Neuronal stem cell (in vitro differentiated cells): ENCODE data around the gene GNPTG.

Experiments
- DNase-seq: peaks from one replicate; pipeline ENCODE4 v3.0.0-alpha.2; 2013; ENCODE audit warnings: low spot score
- H2AFZ ChIP-seq: one replicate; pipeline ENCODE4 v1.6.1; 2013; ENCODE audit warnings: mild to moderate bottlenecking, low read length, inconsistent platforms
- H2AK5ac ChIP-seq: 2 replicates; pipeline ENCODE4 v1.6.1; 2013; ENCODE audit warnings: low read depth, mild to moderate bottlenecking, inconsistent platforms, low read length, moderate library complexity, mixed read lengths
- H2BK120ac ChIP-seq: 2 replicates; pipeline ENCODE4 v1.6.1; 2013; ENCODE audit warnings: low read depth, mild to moderate bottlenecking, inconsistent platforms, low read length, moderate library complexity, mixed read lengths
- H2BK12ac ChIP-seq: one replicate; pipeline ENCODE4 v1.6.1; 2013; ENCODE audit warnings: low read length, inconsistent platforms
- H2BK15ac ChIP-seq: 2 replicates; pipeline ENCODE4 v1.6.1; 2013; ENCODE audit warnings: mild to moderate bottlenecking, low read length, inconsistent platforms, mixed read lengths
- H2BK5ac ChIP-seq: one replicate; pipeline ENCODE4 v1.6.1; 2013; ENCODE audit warnings: inconsistent platforms, mild to moderate bottlenecking, low read length, moderate library complexity
- H3K14ac ChIP-seq: one replicate; pipeline ENCODE4 v1.6.1; 2013; ENCODE audit warnings: low read length, inconsistent platforms
- H3K18ac ChIP-seq: 2 replicates; pipeline ENCODE4 v1.6.1; 2013; ENCODE audit warnings: low read length, inconsistent platforms
- H3K23ac ChIP-seq: 2 replicates; pipeline ENCODE4 v1.6.1; 2013; ENCODE audit warnings: low read depth, mild to moderate bottlenecking, mixed read lengths, low read length, inconsistent platforms; ENCODE audit not compliant: poor library complexity
- H3K27ac ChIP-seq: replicated peaks from 3 replicates; pipeline ENCODE4 v1.5.1; 2013; ENCODE audit warnings: low read length, inconsistent platforms
- H3K27me3 ChIP-seq, 3 experiments: 2 replicates each; pipeline ENCODE4 v1.6.1; 2013; ENCODE audit warnings: low read length in 3 of 3, mild to moderate bottlenecking in 2 of 3, inconsistent platforms in 1 of 3, low read depth in 1 of 3, mixed read lengths in 1 of 3, moderate library complexity in 1 of 3; ENCODE audit not compliant: control insufficient read depth in 3 of 3, insufficient read depth in 3 of 3
- H3K36me3 ChIP-seq, 2 donors: replicated peaks in 1 of 2; 2 replicates each; pipeline ENCODE4 v1.6.1; 2013; ENCODE audit warnings: low read length in 2 of 2; ENCODE audit not compliant: control insufficient read depth in 2 of 2, insufficient read depth in 2 of 2
- H3K4ac ChIP-seq: 2 replicates; pipeline ENCODE4 v1.6.1; 2013; ENCODE audit warnings: inconsistent platforms, mild to moderate bottlenecking, low read length, moderate library complexity
- H3K4me1 ChIP-seq, 2 donors: 1 replicate in 1 of 2; 2 replicates in 1 of 2; pipeline ENCODE4 v1.6.1; 2013; ENCODE audit warnings: low read length in 2 of 2, low read depth in 1 of 2; ENCODE audit not compliant: control insufficient read depth in 2 of 2, insufficient read depth in 1 of 2
- H3K4me2 ChIP-seq: one replicate; pipeline ENCODE4 v1.6.1; 2013; ENCODE audit warnings: mild to moderate bottlenecking, low read length, inconsistent platforms; ENCODE audit not compliant: insufficient read depth, poor library complexity, severe bottlenecking
- H3K4me3 ChIP-seq, 2 donors: 2 replicates each; pipeline ENCODE4 v1.5.1; 2013; ENCODE audit warnings: low read length in 2 of 2, mild to moderate bottlenecking in 2 of 2, inconsistent platforms in 1 of 2, moderate library complexity in 1 of 2
- H3K79me1 ChIP-seq: one replicate; pipeline ENCODE4 v1.6.1; 2013; ENCODE audit warnings: low read depth, mild to moderate bottlenecking, inconsistent platforms, low read length, moderate library complexity
- H3K9ac ChIP-seq: one replicate; pipeline ENCODE4 v1.6.1; 2013; ENCODE audit warnings: mild to moderate bottlenecking, low read depth, low read length, inconsistent platforms; ENCODE audit not compliant: poor library complexity
- H3K9me3 ChIP-seq, 2 donors: replicated peaks in 1 of 2; 2 replicates each; pipeline versions ENCODE3 to v1.6.1; 2013; ENCODE audit warnings: low read length in 2 of 2, mild to moderate bottlenecking in 2 of 2, inconsistent platforms in 1 of 2, low read depth in 1 of 2, mixed read lengths in 1 of 2, moderate library complexity in 1 of 2; ENCODE audit not compliant: control insufficient read depth in 2 of 2, insufficient read depth in 1 of 2
- H4K8ac ChIP-seq: one replicate; pipeline ENCODE4 v1.6.1; 2013; ENCODE audit warnings: low read depth, mild to moderate bottlenecking, inconsistent platforms, low read length, moderate library complexity
- H4K91ac ChIP-seq: one replicate; pipeline ENCODE4 v1.6.1; 2013; ENCODE audit warnings: low read length, low read depth, mild to moderate bottlenecking, inconsistent platforms; ENCODE audit not compliant: poor library complexity
- WGBS, 2 donors: extraction: QIAGEN DNeasy Blood & Tissue Kit; methylation state at CpG; one replicate each; pipeline ENCODE4 v1.1.7; 2013; ENCODE audit warnings: missing lambda C conversion rate in 2 of 2, mixed read lengths in 1 of 2; ENCODE audit not compliant: insufficient read length in 2 of 2, insufficient replicate concordance in 1 of 2; ENCODE audit errors: extremely low coverage in 2 of 2; 5-methylcytosine and 5-hydroxymethylcytosine counted together

Gene GNPTG

DNA sequence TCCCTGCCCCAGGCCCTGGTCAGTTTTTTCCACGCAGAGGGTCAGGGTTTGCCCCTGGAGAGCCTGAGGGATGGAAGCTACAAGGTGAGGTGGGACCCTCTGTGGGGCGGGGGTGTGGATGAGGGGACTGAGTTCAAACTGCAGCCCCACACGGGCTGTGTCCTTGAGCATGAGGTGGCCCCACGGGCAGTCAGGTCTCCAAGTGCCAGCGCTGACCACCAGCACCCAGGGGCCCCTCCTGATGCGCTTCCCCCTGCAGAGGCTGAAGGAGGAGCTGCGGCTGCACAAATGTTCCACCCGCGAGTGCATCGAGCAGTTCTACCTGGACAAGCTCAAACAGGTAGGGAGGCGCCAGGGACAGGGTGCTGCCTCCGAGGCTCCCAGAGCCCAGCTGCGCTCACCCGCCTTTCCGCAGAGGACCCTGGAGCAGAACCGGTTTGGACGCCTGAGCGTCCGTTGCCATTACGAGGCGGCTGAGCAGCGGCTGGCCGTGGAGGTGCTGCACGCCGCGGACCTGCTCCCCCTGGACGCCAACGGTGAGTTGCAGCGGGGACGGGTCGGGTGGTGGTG lies 4.4 kb upstream of the GNPTG start:
- no peak overlapping the region for H3K4me2 ChIP-seq
- H3K79me1 ChIP-seq, result peaks cover 21% of the 10 kb centered on the region
- no peaks in the 10 kb centered on the region for H3K9me3 ChIP-seq
- no peak overlapping the region for H2BK5ac ChIP-seq
- no peak overlapping the region for H4K8ac ChIP-seq
- H3K4me1 ChIP-seq, result peaks cover 8 to 14% of the 10 kb centered on the region in 2 donors
- no peak overlapping the region for H4K91ac ChIP-seq
- WGBS, 2 donors, result no CpG with 5 or more reads among the region's 31 CpGs
- H3K23ac ChIP-seq, result no peak overlapping the region
- H2BK12ac ChIP-seq, result no peak overlapping the region
- H3K4me3 ChIP-seq, result no peak overlapping the region
- peaks cover 16 to 54% of the 10 kb centered on the region in 2 donors for H3K36me3 ChIP-seq
- no peak for DNase-seq
- H3K27ac ChIP-seq, result no peak overlapping the region
- H2BK15ac ChIP-seq, result no peak overlapping the region
- H3K9ac ChIP-seq, result no peak overlapping the region
- H3K4ac ChIP-seq, result no peak overlapping the region
- H2AK5ac ChIP-seq, result no peak overlapping the region
- no peak overlapping the region for H2BK120ac ChIP-seq
- H3K27me3 ChIP-seq, result peaks cover 0 to 10% (median 0%) of the 10 kb centered on the region in 3 experiments
- H2AFZ ChIP-seq, result no peak overlapping the region
- H3K18ac ChIP-seq, result no peak overlapping the region
- H3K14ac ChIP-seq, result no peak overlapping the region

DNA sequence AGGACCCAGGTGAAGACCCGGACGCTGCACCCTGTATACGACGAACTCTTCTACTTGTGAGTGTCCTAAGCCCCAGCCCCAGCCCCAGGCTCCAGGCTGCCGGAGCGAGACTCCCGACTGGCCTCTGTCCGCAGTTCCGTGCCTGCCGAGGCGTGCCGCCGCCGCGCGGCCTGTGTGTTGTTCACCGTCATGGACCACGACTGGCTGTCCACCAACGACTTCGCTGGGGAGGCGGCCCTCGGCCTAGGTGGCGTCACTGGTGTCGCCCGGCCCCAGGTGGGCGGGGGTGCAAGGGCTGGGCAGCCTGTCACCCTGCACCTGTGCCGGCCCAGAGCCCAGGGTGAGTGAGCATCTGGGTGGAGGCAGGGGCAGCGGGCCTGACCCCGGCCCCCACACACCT lies 3.8 kb upstream of the GNPTG start:
- Histone ChIP-seq H3K27ac (no peak overlapping the region), H2AFZ (no peak overlapping the region), H2BK12ac (no peak overlapping the region), H2BK15ac (no peak overlapping the region), H3K36me3 (peaks cover 16 to 51% of the 10 kb centered on the region in 2 donors), H3K9me3 (no peaks in the 10 kb centered on the region), H4K8ac (no peak overlapping the region), H3K23ac (no peak overlapping the region), H3K27me3 (peaks cover 0 to 6% (median 0%) of the 10 kb centered on the region in 3 experiments), H2AK5ac (no peak overlapping the region), H3K4ac (no peak overlapping the region), H3K4me3 (no peak overlapping the region), H2BK120ac (no peak overlapping the region), H2BK5ac (no peak overlapping the region), H3K4me2 (no peak overlapping the region), H4K91ac (no peak overlapping the region), H3K79me1 (peaks cover 23% of the 10 kb centered on the region), H3K4me1 (peaks cover 12 to 13% of the 10 kb centered on the region in 2 donors), H3K14ac (no peak overlapping the region), H3K9ac (peak overlapping the region; percentile 21), H3K18ac (no peak overlapping the region)
- no peak for DNase-seq
- WGBS, 2 donors, result no CpG with 5 or more reads among the region's 29 CpGs

DNA sequence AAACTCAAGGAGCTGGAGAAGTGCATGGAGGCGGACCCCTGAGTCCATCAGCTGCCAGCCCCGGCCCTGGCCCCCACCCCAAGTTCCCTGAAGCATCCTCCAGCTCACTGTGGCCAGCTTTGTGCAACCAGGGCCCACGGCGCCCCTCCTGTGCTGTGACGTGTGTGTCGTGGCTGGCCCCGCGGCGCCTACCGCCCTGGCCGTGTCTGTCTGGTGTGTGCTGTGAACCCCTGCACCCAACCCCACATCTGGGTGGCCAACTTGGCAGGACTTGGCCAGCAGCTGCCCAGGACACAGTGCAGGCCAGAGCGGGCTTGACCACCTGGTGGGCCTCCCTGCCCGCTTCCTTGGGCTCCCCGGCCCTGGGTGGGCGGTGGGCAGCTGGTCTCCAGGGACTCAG lies 3.3 kb upstream of the GNPTG start:
- Histone ChIP-seq H3K27me3 (peaks cover 0 to 6% (median 0%) of the 10 kb centered on the region in 3 experiments), H3K18ac (no peak overlapping the region), H2BK120ac (no peak overlapping the region), H3K4me2 (no peak overlapping the region), H4K91ac (no peak overlapping the region), H3K9me3 (no peaks in the 10 kb centered on the region), H3K4me3 (no peak overlapping the region), H3K36me3 (peaks cover 16 to 51% of the 10 kb centered on the region in 2 donors), H2BK5ac (no peak overlapping the region), H2AK5ac (no peak overlapping the region), H3K14ac (no peak overlapping the region), H3K9ac (no peak overlapping the region), H4K8ac (no peak overlapping the region), H3K79me1 (peaks cover 23% of the 10 kb centered on the region), H2BK15ac (no peak overlapping the region), H2BK12ac (no peak overlapping the region), H2AFZ (no peak overlapping the region), H3K23ac (no peak overlapping the region), H3K27ac (no peak overlapping the region), H3K4ac (no peak overlapping the region), H3K4me1 (peaks cover 11 to 12% of the 10 kb centered on the region in 2 donors)
- no peak for DNase-seq
- no CpG with 5 or more reads among the region's 15 CpGs for WGBS, 2 donors

DNA sequence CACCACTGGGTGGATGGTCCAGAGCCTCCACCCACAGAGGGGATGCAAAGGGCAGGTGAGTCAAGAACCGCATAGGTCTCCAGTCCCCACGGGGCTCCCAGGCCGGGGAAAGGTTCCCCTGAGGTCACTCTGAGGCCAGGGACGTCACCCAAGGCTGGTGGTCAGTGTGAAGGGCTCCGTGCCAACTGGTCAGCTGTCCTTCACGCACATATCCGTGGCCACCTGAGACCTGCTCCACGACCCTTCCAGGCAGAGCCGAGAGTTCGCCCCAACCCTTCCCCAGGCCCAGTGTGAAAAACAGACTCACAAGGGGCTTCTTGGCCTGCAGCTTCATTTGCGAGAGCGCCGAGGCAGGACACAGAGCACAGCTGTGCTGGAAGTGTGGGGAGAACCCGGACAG lies 2.8 kb upstream of the GNPTG start:
- Histone ChIP-seq H2BK120ac (no peak overlapping the region), H3K14ac (no peak overlapping the region), H3K4me3 (peak overlapping the region in 1 of 2 donors; percentile 4), H3K18ac (no peak overlapping the region), H3K27ac (no peak overlapping the region), H3K27me3 (peaks cover 0 to 2% (median 0%) of the 10 kb centered on the region in 3 experiments), H3K79me1 (peaks cover 23% of the 10 kb centered on the region), H3K9ac (no peak overlapping the region), H2BK12ac (no peak overlapping the region), H3K4me1 (peaks cover 8 to 12% of the 10 kb centered on the region in 2 donors), H2BK15ac (no peak overlapping the region), H3K9me3 (no peaks in the 10 kb centered on the region), H2AK5ac (no peak overlapping the region), H3K4ac (no peak overlapping the region), H3K36me3 (peaks cover 16 to 51% of the 10 kb centered on the region in 2 donors), H4K8ac (no peak overlapping the region), H2AFZ (no peak overlapping the region), H4K91ac (no peak overlapping the region), H3K4me2 (no peak overlapping the region), H3K23ac (no peak overlapping the region), H2BK5ac (no peak overlapping the region)
- no CpG with 5 or more reads among the region's 14 CpGs for WGBS, 2 donors
- DNase-seq, result no peak
